Heart left ventricle (tissue), 16 donors: ENCODE results near the gene DLGAP1. TPM values are rescaled to one million over a fixed set of nuclear protein-coding genes. Genes with fewer than 3 reads are reported as not detected.

Experiments
- ATAC-seq, 4 donors: fragments of 200-7000 bp; cut with Tn5 transposase; one replicate each; pipeline ENCODE4 v1.9.1; 2020 to 2022; ENCODE audit warnings: moderate library complexity in 4 of 4, mild to moderate bottlenecking in 3 of 4, moderate number of reproducible peaks in 1 of 4
- DNase-seq, 5 donors: peaks; one replicate each; pipeline ENCODE4 v3.0.0-alpha.2; 2020
- H3K27ac ChIP-seq, 12 donors: fragments of 200-600 bp; sonication (generic) in 4 of 12; one replicate each; pipeline versions ENCODE4 v1.5.0 to v1.8.0; 2016 to 2022; ENCODE audit warnings: mild to moderate bottlenecking in 2 of 12
- H3K27me3 ChIP-seq, 9 donors: fragments of 200-600 bp; sonication (generic) in 2 of 9; one replicate each; pipeline versions ENCODE4 v1.5.1 to v1.8.0; 2016 to 2022; ENCODE audit warnings: mild to moderate bottlenecking in 3 of 9
- H3K36me3 ChIP-seq, 9 donors: fragments of 200-600 bp; sonication (generic) in 2 of 9; one replicate each; pipeline versions ENCODE4 v1.5.0 to v1.8.0; 2018 to 2022; ENCODE audit warnings: mild to moderate bottlenecking in 2 of 9
- H3K4me1 ChIP-seq, 12 donors: fragments of 200-600 bp; sonication (generic) in 4 of 12; one replicate each; pipeline versions ENCODE4 v1.5.0 to v1.8.0; 2016 to 2022; ENCODE audit warnings: mild to moderate bottlenecking in 3 of 12
- H3K4me3 ChIP-seq, 12 donors: fragments of 200-600 bp; sonication (generic) in 4 of 12; one replicate each; pipeline versions ENCODE4 v1.5.0 to v1.8.0; 2017 to 2022; ENCODE audit warnings: mild to moderate bottlenecking in 9 of 12, moderate library complexity in 4 of 12
- H3K9me3 ChIP-seq, 12 donors: fragments of 200-600 bp; sonication (generic) in 4 of 12; one replicate each; pipeline versions ENCODE4 v1.5.0 to v1.8.0; 2016 to 2022; ENCODE audit warnings: mild to moderate bottlenecking in 1 of 12
- POLR2A ChIP-seq, 2 donors: fragments of 450-650 bp; IDR thresholded peaks; one replicate each; pipeline ENCODE4 v1.6.1; 2017; ENCODE audit warnings: antibody characterized with exemption in 2 of 2, mild to moderate bottlenecking in 2 of 2, moderate library complexity in 2 of 2
- WGBS, 4 donors: extraction: QIAGEN DNeasy Blood & Tissue Kit in 2 of 4; methylation state at CpG; one replicate each; pipeline versions ENCODE4 v1.1.5 to v1.1.7; 2013 to 2018; 5-methylcytosine and 5-hydroxymethylcytosine counted together
- intact Hi-C, 10 donors: fragments of 100-400 bp; cut with DNase I; formaldehyde crosslinking; loops; one replicate each; pipeline versions ENCODE4 v1.11.1 to v1.14.2; 2022
- polyA plus RNA-seq, 2 donors: library from polyadenylated mRNA; stranded (reverse); fragments of 200-250 nt; gene quantifications; one replicate each; pipeline ENCODE4 v1.2.3, GENCODE V29; 2013
- total RNA-seq, 9 donors: library from RNA; depleted of rRNA in 2 of 9; stranded (reverse); fragments of >200 nt in 2 of 9; fragmentation: NEBNext Ultra II Directional in 3 of 9; extraction: Animal tissue kit (Norgen Biotek cat#: 25700) in 3 of 9; gene quantifications; one replicate each; pipeline versions ENCODE4 v1.1.0 to v1.2.4, GENCODE V29; 2016 to 2023
- TF ChIP-seq, protein P1 (sequence below), 12 donors: fragments of 200-600 bp; sonication (generic) in 4 of 12; IDR thresholded peaks; one replicate each; pipeline versions ENCODE4 v1.5.0 to v1.8.0; 2018 to 2022; ENCODE audit warnings: antibody characterized with exemption in 12 of 12, mild to moderate bottlenecking in 5 of 12
- donor health status: ischemic (EF 13 %, LVEDD 7.1; RV severe dilation, severe dysfunction).
- donor health status: healthy with polysubstance abuse.
- donor health status: DM: no; HTN: yes; CAD: no.
- donor health status: DM: no; HTN: no; CAD: no.
- donor health status: ischemic (EF 25% LVEDD 6.9; RV normal size, moderate dysfunction).
- donor health status: ischemic (EF 25% LVEDD 5.7; RV mildly dilated, moderate dysfunction).
- donor health status: healthy.
- donor health status: DM: yes; HTN: yes; CAD: no.
- donor health status: ischemic (EF 35%, LVEDD 5.7; RV mildly dilated, moderate dysfunction).
- donor health status: nonischemic (EF 11% LVEDD 7.7; RV severe dilation, severe dysfunction).
- donor health status: DM: yes; HTN: yes; CAD: no.
- donor health status: PGD.
- donor health status: ischemic (EF 29% LVEDD 5.4; RV normal size, mild dysfunction).
- donor health status: nonischemic (EF 23%, LVEDD 6.1; RV moderate dilation, normal function).

Gene DLGAP1
- total and polyA plus RNA-seq, 11 donors: 0.10 to 5.5 (median 0.40) TPM; not detected in 1

DNA sequence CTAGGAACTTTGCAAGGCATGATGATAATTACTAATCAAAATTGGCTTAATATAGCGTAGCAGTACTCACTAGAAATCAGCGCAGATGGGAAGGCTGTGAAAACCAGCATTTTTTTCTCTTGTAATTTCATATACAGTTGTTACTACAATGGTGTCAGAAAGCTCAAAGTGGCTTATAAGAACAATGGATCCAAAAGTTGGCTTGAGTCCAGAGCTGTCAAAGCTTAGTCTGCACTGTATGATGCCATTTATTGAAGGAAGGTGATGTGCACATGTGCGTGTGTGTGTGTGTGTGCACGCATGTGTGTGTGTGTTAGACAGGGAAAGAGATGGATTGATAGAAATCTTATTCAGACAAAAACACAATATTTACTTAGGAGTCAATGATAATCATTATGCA lies 663.9 kb downstream of the DLGAP1 start:
- TF ChIP-seq, protein P1, sequence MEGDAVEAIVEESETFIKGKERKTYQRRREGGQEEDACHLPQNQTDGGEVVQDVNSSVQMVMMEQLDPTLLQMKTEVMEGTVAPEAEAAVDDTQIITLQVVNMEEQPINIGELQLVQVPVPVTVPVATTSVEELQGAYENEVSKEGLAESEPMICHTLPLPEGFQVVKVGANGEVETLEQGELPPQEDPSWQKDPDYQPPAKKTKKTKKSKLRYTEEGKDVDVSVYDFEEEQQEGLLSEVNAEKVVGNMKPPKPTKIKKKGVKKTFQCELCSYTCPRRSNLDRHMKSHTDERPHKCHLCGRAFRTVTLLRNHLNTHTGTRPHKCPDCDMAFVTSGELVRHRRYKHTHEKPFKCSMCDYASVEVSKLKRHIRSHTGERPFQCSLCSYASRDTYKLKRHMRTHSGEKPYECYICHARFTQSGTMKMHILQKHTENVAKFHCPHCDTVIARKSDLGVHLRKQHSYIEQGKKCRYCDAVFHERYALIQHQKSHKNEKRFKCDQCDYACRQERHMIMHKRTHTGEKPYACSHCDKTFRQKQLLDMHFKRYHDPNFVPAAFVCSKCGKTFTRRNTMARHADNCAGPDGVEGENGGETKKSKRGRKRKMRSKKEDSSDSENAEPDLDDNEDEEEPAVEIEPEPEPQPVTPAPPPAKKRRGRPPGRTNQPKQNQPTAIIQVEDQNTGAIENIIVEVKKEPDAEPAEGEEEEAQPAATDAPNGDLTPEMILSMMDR (IDR thresholded peaks at IDR 0.05): no peak
- no peak for TF ChIP-seq POLR2A (IDR thresholded peaks at IDR 0.05)
- DNase-seq (no peak), ATAC-seq (no peak)
- Histone ChIP-seq H3K9me3 (no peaks in the 10 kb centered on the region), H3K4me3 (no peak overlapping the region), H3K27ac (no peak overlapping the region), H3K27me3 (no peaks in the 10 kb centered on the region), H3K4me1 (peaks cover 0 to 3% (median 0%) of the 10 kb centered on the region in 12 donors), H3K36me3 (no peaks in the 10 kb centered on the region)
- WGBS, 4 donors: 53 to 79% (median 66%) methylated on average over 4 of the region's 4 CpGs
- intact Hi-C loops: loop anchor here in 2 of 10 donors (5.0 to 10.0 kb wide), 2 partner anchors 51 to 64 kb away; no protein-coding TSS in a partner anchor

DNA sequence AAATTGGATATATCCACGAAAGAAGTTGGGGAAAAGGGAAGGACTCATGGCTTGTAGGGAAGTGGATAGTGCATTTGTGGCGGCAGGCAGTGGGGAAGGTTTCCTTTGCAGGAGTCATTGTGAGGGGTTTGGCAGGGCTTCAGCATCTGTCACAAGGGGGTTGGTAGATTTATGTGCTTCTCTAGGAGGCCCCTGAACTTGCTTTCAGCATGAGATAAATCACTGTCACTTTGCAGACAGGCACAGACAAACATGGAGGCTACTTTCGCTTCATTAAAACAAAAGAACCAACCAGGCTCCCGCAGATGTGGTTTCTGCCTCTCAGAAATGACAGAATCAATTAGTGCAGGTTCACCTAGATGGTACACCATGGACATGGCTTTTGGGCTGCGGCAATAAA lies 664.4 kb downstream of the DLGAP1 start:
- intact Hi-C loops: loop anchor here in 2 of 10 donors (5.0 to 10.0 kb wide), 2 partner anchors 52 to 64 kb away; no protein-coding TSS in a partner anchor
- H3K36me3 ChIP-seq: no peaks in the 10 kb centered on the region
- peaks cover 0 to 3% (median 0%) of the 10 kb centered on the region in 12 donors for H3K4me1 ChIP-seq
- ATAC-seq (no peak), DNase-seq (no peak)
- no peak overlapping the region for H3K4me3 ChIP-seq
- H3K27ac ChIP-seq: no peak overlapping the region
- H3K9me3 ChIP-seq: no peaks in the 10 kb centered on the region
- no peak for TF ChIP-seq POLR2A (IDR thresholded peaks at IDR 0.05)
- TF ChIP-seq, protein P1 (IDR thresholded peaks at IDR 0.05): no peak
- no peaks in the 10 kb centered on the region for H3K27me3 ChIP-seq
- 53 to 62% (median 56%) methylated on average over 5 of the region's 5 CpGs for WGBS, 4 donors

DNA sequence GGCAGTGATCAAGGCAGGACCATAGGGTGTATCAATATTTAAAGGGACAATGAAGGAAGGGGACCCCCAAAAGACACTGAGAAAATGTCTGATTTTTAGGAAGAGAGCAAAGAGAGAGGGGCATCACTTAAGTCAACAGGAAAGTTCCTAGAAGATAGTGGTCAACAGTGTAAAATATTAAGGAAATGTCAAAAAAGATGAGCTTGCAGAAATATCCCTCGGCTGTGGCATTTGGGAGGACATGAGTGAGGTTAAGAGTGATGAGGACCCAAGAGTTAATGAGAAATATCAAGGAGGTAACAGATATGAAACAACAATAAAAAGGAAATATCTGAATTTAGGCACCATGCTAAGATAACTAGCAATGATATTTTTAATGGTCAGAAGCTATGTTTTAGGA lies 665.6 kb downstream of the DLGAP1 start:
- Histone ChIP-seq H3K4me1 (peaks cover 0 to under 1% (median 0%) of the 10 kb centered on the region in 12 donors), H3K36me3 (no peaks in the 10 kb centered on the region), H3K4me3 (no peak overlapping the region), H3K27ac (no peak overlapping the region), H3K9me3 (no peaks in the 10 kb centered on the region), H3K27me3 (no peaks in the 10 kb centered on the region)
- TF ChIP-seq, protein P1 (IDR thresholded peaks at IDR 0.05): no peak
- no peak for TF ChIP-seq POLR2A (IDR thresholded peaks at IDR 0.05)
- DNase-seq (no peak), ATAC-seq (no peak)
- WGBS, 4 donors: 77 to 89% (median 83%) methylated on average over 1 of the region's 1 CpG
- intact Hi-C loops: no loop called here

DNA sequence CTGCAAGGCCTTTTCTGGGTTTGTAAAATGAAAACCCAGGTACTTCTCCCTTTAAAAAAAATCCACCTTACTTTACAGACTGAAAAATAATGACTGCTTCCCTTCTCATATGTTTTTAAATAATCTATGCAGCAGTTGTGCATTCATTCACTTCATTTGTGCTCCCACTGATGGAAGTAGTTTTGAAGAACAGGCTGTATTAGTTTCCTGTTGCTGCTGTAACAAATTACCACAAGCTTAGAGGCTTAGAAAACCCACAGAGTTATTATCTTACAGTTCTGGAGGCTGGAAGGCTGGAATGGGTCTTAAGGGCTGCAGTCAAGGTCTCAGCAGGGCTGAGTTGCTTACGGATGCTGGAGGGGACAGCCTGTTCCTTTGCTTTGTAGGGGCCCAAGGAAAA lies 670.2 kb downstream of the DLGAP1 start:
- intact Hi-C loops: no loop called here
- Histone ChIP-seq H3K4me3 (no peak overlapping the region), H3K27me3 (no peaks in the 10 kb centered on the region), H3K4me1 (no peaks in the 10 kb centered on the region), H3K27ac (no peak overlapping the region), H3K36me3 (no peaks in the 10 kb centered on the region), H3K9me3 (no peaks in the 10 kb centered on the region)
- ATAC-seq: no peak
- DNase-seq: no peak
- 80 to 96% (median 94%) methylated on average over 1 of the region's 1 CpG for WGBS, 4 donors
- TF ChIP-seq, protein P1 (IDR thresholded peaks at IDR 0.05): no peak
- no peak for TF ChIP-seq POLR2A (IDR thresholded peaks at IDR 0.05)
